Measurements from ENCODE around the gene ZNF850.

GRCh38 chr19:36771261-36772231 lies 1.1 kb downstream of the ZNF850 start:
- TF ChIP-seq POLR2A (IDR thresholded peaks at IDR 0.05) (no peak), CTCF (IDR thresholded peaks at IDR 0.05) (no peak)
